Transverse colon (tissue), 4 donors: ENCODE data around the gene STK32C.

ENCODE experiments used
- CTCF ChIP-seq, 5 experiments: fragments of 200-600 bp in 3 of 5; fragments of 450-650 bp in 2 of 5; sonication (generic) in 3 of 5; IDR thresholded peaks; 1 replicate in 2 of 5; 2 replicates in 3 of 5; pipeline ENCODE4 v1.5.1; 2016 to 2017; ENCODE audit warnings: antibody characterized with exemption in 5 of 5, inconsistent platforms in 3 of 5, mild to moderate bottlenecking in 2 of 5, moderate library complexity in 1 of 5
- EP300 ChIP-seq: sonication (generic); formaldehyde crosslinking; IDR thresholded peaks from one replicate; pipeline ENCODE4 v1.6.1; 2017; ENCODE audit warnings: antibody characterized with exemption, low read depth
- POLR2A ChIP-seq: fragments of 450-650 bp; IDR thresholded peaks from one replicate; pipeline ENCODE4 v1.6.1; 2016; ENCODE audit warnings: antibody characterized with exemption, mild to moderate bottlenecking, moderate library complexity
- POLR2AphosphoS5 ChIP-seq, 3 donors: sonication (generic); formaldehyde crosslinking; IDR thresholded peaks; one replicate each; pipeline ENCODE4 v1.6.1; 2016; ENCODE audit warnings: antibody characterized with exemption in 3 of 3

GRCh38 chr10:132347931-132348267, 40.1 kb upstream of the STK32C start:
- TF ChIP-seq CTCF (IDR thresholded peaks at IDR 0.05), result no peak
- no peak for TF ChIP-seq POLR2AphosphoS5 (IDR thresholded peaks at IDR 0.05)
- TF ChIP-seq POLR2A, result no peak
- no peak for TF ChIP-seq EP300
